HG03378 (cell line): ENCODE measurements around the gene GPC3.
"Not testable (repeated sequence)": the region's sequence is repeated elsewhere in the genome, so short reads cannot be mapped to it uniquely, and the experiment has no call there.

Experiments used
- ATAC-seq: cut with Tn5 transposase; IDR thresholded peaks from one replicate; pipeline ENCODE4 v1.9.1; 2021; ENCODE audit warnings: mild to moderate bottlenecking, moderate library complexity; ENCODE audit not compliant: unreplicated experiment

Gene GPC3

GRCh38 chrX:133627673-133628072, 357.7 kb downstream of the GPC3 start:
- ATAC-seq = no peak

- ATAC-seq = not testable (repeated sequence)
Measured at GRCh38 chrX:133621384-133621783, 364.0 kb downstream of the GPC3 start.

- ATAC-seq = no peak
Measured at GRCh38 chrX:133611676-133612075, 373.7 kb downstream of the GPC3 start.

GRCh38 chrX:133610056-133610455, 375.3 kb downstream of the GPC3 start:
- no peak for ATAC-seq

- no peak for ATAC-seq
Measured at GRCh38 chrX:133609166-133609565, 376.2 kb downstream of the GPC3 start.

- no peak for ATAC-seq
Measured at GRCh38 chrX:133608406-133608805, 377.0 kb downstream of the GPC3 start.

- ATAC-seq = no peak
Measured at GRCh38 chrX:133607419-133608348, 377.7 kb downstream of the GPC3 start.

- ATAC-seq = no peak
Measured at GRCh38 chrX:133606990-133607389, 378.4 kb downstream of the GPC3 start.

- no peak for ATAC-seq
Measured at GRCh38 chrX:133604801-133605200, 380.6 kb downstream of the GPC3 start.

- ATAC-seq = no peak
Measured at GRCh38 chrX:133602881-133603280, 382.5 kb downstream of the GPC3 start.

GRCh38 chrX:133601116-133601515, 384.3 kb downstream of the GPC3 start:
- no peak for ATAC-seq

- ATAC-seq = no peak
Measured at GRCh38 chrX:133600536-133600935, 384.9 kb downstream of the GPC3 start.

- ATAC-seq = no peak
Measured at GRCh38 chrX:133598601-133599335, 386.6 kb downstream of the GPC3 start.

- ATAC-seq = no peak
Measured at GRCh38 chrX:133594156-133594555, 391.2 kb downstream of the GPC3 start.

- ATAC-seq = no peak
Measured at GRCh38 chrX:133593531-133593930, 391.9 kb downstream of the GPC3 start.

GRCh38 chrX:133590703-133591505, 394.5 kb downstream of the GPC3 start:
- ATAC-seq = no peak

- ATAC-seq = no peak
Measured at GRCh38 chrX:133588827-133589226, 396.6 kb downstream of the GPC3 start.

GRCh38 chrX:133587818-133588217, 397.6 kb downstream of the GPC3 start:
- no peak for ATAC-seq

- ATAC-seq = no peak
Measured at GRCh38 chrX:133587071-133587470, 398.3 kb downstream of the GPC3 start.

- no peak for ATAC-seq
Measured at GRCh38 chrX:133586443-133586842, 399.0 kb downstream of the GPC3 start.

GRCh38 chrX:133583825-133584224, 401.6 kb downstream of the GPC3 start:
- no peak for ATAC-seq
